ENCODE results near the gene MTREX.

Gene MTREX

GRCh38 chr5:55370291-55370925, 62.6 kb downstream of the MTREX start:
- TF ChIP-seq REST (IDR thresholded peaks at IDR 0.05; ENCODE audit: low read depth) (no peak), NFIC (IDR thresholded peaks at IDR 0.05) (no peak), TAF1 (IDR thresholded peaks at IDR 0.05; ENCODE audit: low read depth) (no peak), TCF12 (IDR thresholded peaks at IDR 0.05; ENCODE audit: low read depth) (no peak), YY1 (IDR thresholded peaks at IDR 0.05; ENCODE audit: low read depth) (no peak), MAX (IDR thresholded peaks at IDR 0.05) (no peak), EP300 (IDR thresholded peaks at IDR 0.05; ENCODE audit: borderline replicate concordance) (no peak), RAD21 (IDR thresholded peaks at IDR 0.05; ENCODE audit: low read depth) (no peak), ZBTB7A (IDR thresholded peaks at IDR 0.05; ENCODE audit: low read depth) (no peak), CREB1 (IDR thresholded peaks at IDR 0.05; ENCODE audit: low read depth) (no peak), CEBPB (IDR thresholded peaks at IDR 0.05) (no peak), EGR1 (IDR thresholded peaks at IDR 0.05) (no peak), TEAD4 (IDR thresholded peaks at IDR 0.05) (no peak), FOXM1 (IDR thresholded peaks at IDR 0.05; ENCODE audit: borderline replicate concordance, low read depth) (no peak)
- TF ChIP-seq, protein P1, sequence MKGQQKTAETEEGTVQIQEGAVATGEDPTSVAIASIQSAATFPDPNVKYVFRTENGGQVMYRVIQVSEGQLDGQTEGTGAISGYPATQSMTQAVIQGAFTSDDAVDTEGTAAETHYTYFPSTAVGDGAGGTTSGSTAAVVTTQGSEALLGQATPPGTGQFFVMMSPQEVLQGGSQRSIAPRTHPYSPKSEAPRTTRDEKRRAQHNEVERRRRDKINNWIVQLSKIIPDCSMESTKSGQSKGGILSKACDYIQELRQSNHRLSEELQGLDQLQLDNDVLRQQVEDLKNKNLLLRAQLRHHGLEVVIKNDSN (IDR thresholded peaks at IDR 0.05) = no peak

DNA sequence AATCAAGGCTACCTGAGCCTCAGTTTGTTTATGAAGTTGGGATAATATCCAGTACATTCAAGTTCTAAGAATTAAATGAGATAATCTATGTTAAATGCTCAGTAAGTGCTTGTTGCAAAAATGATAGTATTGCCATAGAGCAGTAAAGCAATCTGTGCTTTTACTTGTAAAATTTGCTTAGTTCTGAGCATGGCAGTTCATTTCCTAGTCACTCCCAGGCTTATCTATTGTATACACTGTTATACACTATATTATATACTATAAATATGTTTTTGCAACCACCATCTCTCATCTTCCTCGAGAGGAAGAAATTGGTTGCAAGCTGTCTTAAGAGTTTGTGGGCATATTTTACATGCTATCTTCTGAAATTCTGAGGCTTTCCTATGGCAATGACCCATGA, 63.4 kb downstream of the MTREX start:
- TF ChIP-seq NFIC (IDR thresholded peaks at IDR 0.05) (no peak), CREB1 (IDR thresholded peaks at IDR 0.05; ENCODE audit: low read depth) (no peak), ZBTB7A (IDR thresholded peaks at IDR 0.05; ENCODE audit: low read depth) (no peak), TEAD4 (IDR thresholded peaks at IDR 0.05) (no peak), YY1 (IDR thresholded peaks at IDR 0.05; ENCODE audit: low read depth) (no peak), FOXM1 (IDR thresholded peaks at IDR 0.05; ENCODE audit: borderline replicate concordance, low read depth) (no peak), EP300 (IDR thresholded peaks at IDR 0.05; ENCODE audit: borderline replicate concordance) (no peak), MAX (IDR thresholded peaks at IDR 0.05) (no peak), TAF1 (IDR thresholded peaks at IDR 0.05; ENCODE audit: low read depth) (no peak), TCF12 (IDR thresholded peaks at IDR 0.05; ENCODE audit: low read depth) (no peak), CEBPB (IDR thresholded peaks at IDR 0.05) (no peak), REST (IDR thresholded peaks at IDR 0.05; ENCODE audit: low read depth) (no peak), EGR1 (IDR thresholded peaks at IDR 0.05) (no peak), RAD21 (IDR thresholded peaks at IDR 0.05; ENCODE audit: low read depth) (no peak)
- TF ChIP-seq, protein P1 (IDR thresholded peaks at IDR 0.05) = no peak

DNA sequence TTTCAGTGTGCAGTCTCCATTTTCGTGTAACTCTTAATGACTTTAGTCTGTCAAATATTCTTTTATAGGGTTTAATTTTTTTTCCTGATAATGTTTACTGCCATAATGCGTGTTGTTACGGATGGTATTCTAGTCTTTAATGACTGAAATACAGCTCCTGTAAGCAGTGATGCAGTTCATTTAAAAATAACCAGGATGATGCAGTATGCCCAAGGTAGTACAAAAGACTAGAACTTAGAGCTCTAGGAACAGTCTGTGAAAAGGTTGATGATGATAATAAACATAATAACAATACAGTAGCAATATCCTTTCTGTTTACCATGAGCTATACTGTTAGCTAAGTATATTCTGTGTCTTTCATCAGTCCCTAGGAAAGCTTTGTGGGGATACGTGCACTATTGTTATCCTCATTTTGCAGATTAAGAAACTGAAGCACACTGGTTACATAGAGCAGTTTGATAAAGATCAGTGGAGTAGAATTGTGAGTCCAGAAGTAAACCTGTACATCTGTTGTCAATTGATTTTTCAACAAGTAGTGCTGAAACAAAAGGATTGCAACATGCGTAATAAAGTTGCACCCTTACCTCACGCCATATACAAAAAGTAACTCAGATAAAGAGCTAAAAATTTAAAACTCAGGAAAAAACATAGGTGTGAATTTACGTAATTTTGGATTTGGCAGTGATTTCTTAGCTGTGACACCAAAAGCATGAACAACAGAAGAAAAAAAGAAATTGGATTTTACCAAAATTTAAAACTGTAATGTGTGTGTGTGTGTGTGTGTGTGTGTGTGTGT, 64.5 kb downstream of the MTREX start:
- TF ChIP-seq ZBTB7A (IDR thresholded peaks at IDR 0.05; ENCODE audit: low read depth) = no peak
- TF ChIP-seq TEAD4 (IDR thresholded peaks at IDR 0.05) = no peak
- no peak for TF ChIP-seq EGR1 (IDR thresholded peaks at IDR 0.05)
- no peak for TF ChIP-seq CEBPB (IDR thresholded peaks at IDR 0.05)
- no peak for TF ChIP-seq YY1 (IDR thresholded peaks at IDR 0.05; ENCODE audit: low read depth)
- TF ChIP-seq TCF12 (IDR thresholded peaks at IDR 0.05; ENCODE audit: low read depth) = no peak
- TF ChIP-seq RAD21 (IDR thresholded peaks at IDR 0.05; ENCODE audit: low read depth) = no peak
- TF ChIP-seq, protein P1 (IDR thresholded peaks at IDR 0.05) = no peak
- TF ChIP-seq MAX (IDR thresholded peaks at IDR 0.05) = no peak
- TF ChIP-seq CREB1 (IDR thresholded peaks at IDR 0.05; ENCODE audit: low read depth) = no peak
- TF ChIP-seq NFIC (IDR thresholded peaks at IDR 0.05) = no peak
- no peak for TF ChIP-seq TAF1 (IDR thresholded peaks at IDR 0.05; ENCODE audit: low read depth)
- no peak for TF ChIP-seq EP300 (IDR thresholded peaks at IDR 0.05; ENCODE audit: borderline replicate concordance)
- TF ChIP-seq REST (IDR thresholded peaks at IDR 0.05; ENCODE audit: low read depth) = no peak
- no peak for TF ChIP-seq FOXM1 (IDR thresholded peaks at IDR 0.05; ENCODE audit: borderline replicate concordance, low read depth)
